WERI-Rb-1 (cell line): Measurements from ENCODE around the gene HNRNPC.

ENCODE experiments used
- DNase-seq: peaks from one replicate; pipeline ENCODE4 v3.0.0-alpha.2; 2020
- H3K27ac ChIP-seq: fragments of 250-450 bp; sonication (Bioruptor Pico); 2 replicates; pipeline ENCODE4 v1.5.1; 2020; ENCODE audit warnings: mild to moderate bottlenecking, moderate library complexity
- H3K27me3 ChIP-seq: fragments of 250-450 bp; sonication (Bioruptor Pico); 2 replicates; pipeline ENCODE4 v1.5.1; 2021; ENCODE audit warnings: mild to moderate bottlenecking, low read depth, moderate library complexity; ENCODE audit not compliant: insufficient read depth, severe bottlenecking
- H3K36me3 ChIP-seq: fragments of 250-450 bp; sonication (Bioruptor Pico); 2 replicates; pipeline ENCODE4 v1.5.1; 2020; ENCODE audit warnings: mild to moderate bottlenecking, moderate library complexity
- H3K4me3 ChIP-seq: 2 replicates; pipeline ENCODE4 v1.5.1; 2011; ENCODE audit warnings: low read depth, mild to moderate bottlenecking, control low read depth, low read length
- H3K9me3 ChIP-seq: fragments of 250-450 bp; sonication (Bioruptor Pico); 2 replicates; pipeline ENCODE4 v1.5.1; 2021; ENCODE audit warnings: mild to moderate bottlenecking, moderate library complexity; ENCODE audit not compliant: severe bottlenecking
- CTCF ChIP-seq: IDR thresholded peaks from 2 replicates; pipeline ENCODE4 v1.5.1; 2011; ENCODE audit warnings: low read depth, mild to moderate bottlenecking, control low read depth, inconsistent platforms, low read length

Gene HNRNPC

GRCh38 chr14:21205026-21205677 lies 64.1 kb downstream of the HNRNPC start:
- Histone ChIP-seq H3K27ac (no peak overlapping the region; the same call in 1 of the 2 replicates), H3K36me3 (peaks cover 68% of the 10 kb centered on the region), H3K27me3 (no peaks in the 10 kb centered on the region), H3K4me3 (no peak overlapping the region), H3K9me3 (no peaks in the 10 kb centered on the region)
- DNase-seq: no peak
- no peak for TF ChIP-seq CTCF

GRCh38 chr14:21204167-21205025 lies 64.8 kb downstream of the HNRNPC start:
- H3K4me3 ChIP-seq: no peak overlapping the region
- no peaks in the 10 kb centered on the region for H3K27me3 ChIP-seq
- no peaks in the 10 kb centered on the region for H3K9me3 ChIP-seq
- H3K27ac ChIP-seq: no peak overlapping the region
- DNase-seq: no peak
- TF ChIP-seq CTCF: no peak
- H3K36me3 ChIP-seq: peaks cover 60% of the 10 kb centered on the region

- no peak for DNase-seq
- no peaks in the 10 kb centered on the region for H3K27me3 ChIP-seq
- H3K9me3 ChIP-seq: no peaks in the 10 kb centered on the region
- no peak for TF ChIP-seq CTCF
- H3K4me3 ChIP-seq: no peak overlapping the region
- H3K36me3 ChIP-seq: peaks cover 52% of the 10 kb centered on the region
- H3K27ac ChIP-seq: peak overlapping the region; percentile 12
Measured at GRCh38 chr14:21203470-21204166, 65.6 kb downstream of the HNRNPC start.

- peaks cover 43% of the 10 kb centered on the region for H3K36me3 ChIP-seq
- no peak for TF ChIP-seq CTCF
- H3K27ac ChIP-seq: peak overlapping the region; percentile 12; the same call in 1 of the 2 replicates
- H3K9me3 ChIP-seq: peaks cover under 1% of the 10 kb centered on the region
- no peak overlapping the region for H3K4me3 ChIP-seq
- DNase-seq: no peak
- H3K27me3 ChIP-seq: no peaks in the 10 kb centered on the region
Measured at GRCh38 chr14:21202463-21203358, 66.5 kb downstream of the HNRNPC start.

GRCh38 chr14:21201732-21202462 lies 67.3 kb downstream of the HNRNPC start:
- peak; percentile 49 for DNase-seq
- no peaks in the 10 kb centered on the region for H3K27me3 ChIP-seq
- no peak overlapping the region for H3K4me3 ChIP-seq
- TF ChIP-seq CTCF: no peak
- peaks cover 35% of the 10 kb centered on the region for H3K36me3 ChIP-seq
- no peak overlapping the region for H3K27ac ChIP-seq
- peaks cover 8% of the 10 kb centered on the region for H3K9me3 ChIP-seq
